WTC11 (cell line): ENCODE results near the gene PRR7.

ENCODE experiments used
- JAZF1 ChIP-seq: fragments of 250-450 bp; sonication (Bioruptor Pico); IDR thresholded peaks from 2 replicates; pipeline ENCODE4 v1.9.0; 2021; ENCODE audit warnings: moderate library complexity, mild to moderate bottlenecking, inconsistent platforms
- JUN ChIP-seq: sonication (generic); formaldehyde crosslinking; IDR thresholded peaks from 2 replicates; pipeline ENCODE4 v1.8.0; 2023; ENCODE audit warnings: mild to moderate bottlenecking, missing genetic modification reagents
- OVOL2 ChIP-seq: fragments of 250-450 bp; sonication (Bioruptor Pico); IDR thresholded peaks from 2 replicates; pipeline ENCODE4 v1.9.0; 2021; ENCODE audit warnings: mild to moderate bottlenecking, borderline replicate concordance
- ZNF263 ChIP-seq: sonication (generic); formaldehyde crosslinking; IDR thresholded peaks from 2 replicates; pipeline ENCODE4 v1.8.1; 2022; ENCODE audit warnings: low read depth, mild to moderate bottlenecking, moderate library complexity, missing genetic modification reagents
- TF ChIP-seq, protein P1 (sequence below): sonication (generic); formaldehyde crosslinking; conservative IDR thresholded peaks from 2 replicates; pipeline ENCODE4 v1.8.1; 2022; ENCODE audit warnings: mild to moderate bottlenecking, missing genetic modification reagents
- TF ChIP-seq, protein P2 (sequence below): fragments of 200-600 bp; IDR thresholded peaks from 2 replicates; pipeline ENCODE4 v1.8.0; 2022; ENCODE audit warnings: antibody characterized with exemption
- TF ChIP-seq, protein P3 (sequence below): sonication (generic); formaldehyde crosslinking; IDR thresholded peaks from 2 replicates; pipeline ENCODE4 v1.8.1; 2023; ENCODE audit warnings: mild to moderate bottlenecking, missing genetic modification reagents
- TF ChIP-seq, protein P4 (sequence below): sonication (generic); formaldehyde crosslinking; IDR thresholded peaks from 2 replicates; pipeline ENCODE4 v1.8.0; 2022; ENCODE audit warnings: mild to moderate bottlenecking, missing genetic modification reagents

DNA sequence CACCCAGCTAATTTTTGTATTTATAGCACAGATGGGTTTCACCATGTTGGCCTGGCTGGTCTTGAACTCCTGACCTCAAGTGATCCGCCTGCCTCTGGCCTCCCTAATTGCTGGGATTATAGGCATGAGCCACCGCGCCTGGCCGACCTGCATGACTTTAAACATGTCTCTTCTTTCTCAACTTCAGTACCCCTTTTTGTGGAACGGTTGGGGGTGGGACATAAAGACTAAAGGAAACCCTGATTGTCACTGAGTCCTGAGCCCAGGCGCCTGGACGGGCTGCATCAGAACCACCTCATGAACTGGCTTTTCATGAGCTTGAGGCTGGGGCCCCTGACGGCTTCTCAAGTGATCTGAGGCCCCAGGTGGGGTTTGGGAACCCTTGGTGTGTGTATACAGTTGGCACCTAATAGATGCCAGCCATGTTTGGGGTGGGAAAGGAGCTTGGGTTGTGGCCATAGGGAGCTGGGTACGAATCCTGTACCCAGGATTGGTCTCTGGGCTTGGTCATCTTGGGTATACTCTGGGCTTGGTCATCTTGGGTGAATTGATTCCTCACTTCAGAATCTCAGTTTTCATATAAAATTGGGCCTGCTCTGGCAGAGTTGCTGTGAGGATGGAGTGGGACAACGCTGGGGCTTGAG, 17.9 kb upstream of the PRR7 start:
- TF ChIP-seq JUN (CRISPR knock-in tag) (no peak), JAZF1 (CRISPR knock-in tag) (no peak), OVOL2 (CRISPR knock-in tag) (no peak), ZNF263 (CRISPR knock-in tag) (no peak)
- TF ChIP-seq, protein P1, sequence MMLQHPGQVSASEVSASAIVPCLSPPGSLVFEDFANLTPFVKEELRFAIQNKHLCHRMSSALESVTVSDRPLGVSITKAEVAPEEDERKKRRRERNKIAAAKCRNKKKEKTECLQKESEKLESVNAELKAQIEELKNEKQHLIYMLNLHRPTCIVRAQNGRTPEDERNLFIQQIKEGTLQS (CRISPR knock-in tag) = no peak
- TF ChIP-seq, protein P2, sequence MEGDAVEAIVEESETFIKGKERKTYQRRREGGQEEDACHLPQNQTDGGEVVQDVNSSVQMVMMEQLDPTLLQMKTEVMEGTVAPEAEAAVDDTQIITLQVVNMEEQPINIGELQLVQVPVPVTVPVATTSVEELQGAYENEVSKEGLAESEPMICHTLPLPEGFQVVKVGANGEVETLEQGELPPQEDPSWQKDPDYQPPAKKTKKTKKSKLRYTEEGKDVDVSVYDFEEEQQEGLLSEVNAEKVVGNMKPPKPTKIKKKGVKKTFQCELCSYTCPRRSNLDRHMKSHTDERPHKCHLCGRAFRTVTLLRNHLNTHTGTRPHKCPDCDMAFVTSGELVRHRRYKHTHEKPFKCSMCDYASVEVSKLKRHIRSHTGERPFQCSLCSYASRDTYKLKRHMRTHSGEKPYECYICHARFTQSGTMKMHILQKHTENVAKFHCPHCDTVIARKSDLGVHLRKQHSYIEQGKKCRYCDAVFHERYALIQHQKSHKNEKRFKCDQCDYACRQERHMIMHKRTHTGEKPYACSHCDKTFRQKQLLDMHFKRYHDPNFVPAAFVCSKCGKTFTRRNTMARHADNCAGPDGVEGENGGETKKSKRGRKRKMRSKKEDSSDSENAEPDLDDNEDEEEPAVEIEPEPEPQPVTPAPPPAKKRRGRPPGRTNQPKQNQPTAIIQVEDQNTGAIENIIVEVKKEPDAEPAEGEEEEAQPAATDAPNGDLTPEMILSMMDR = no peak
- TF ChIP-seq, protein P3, sequence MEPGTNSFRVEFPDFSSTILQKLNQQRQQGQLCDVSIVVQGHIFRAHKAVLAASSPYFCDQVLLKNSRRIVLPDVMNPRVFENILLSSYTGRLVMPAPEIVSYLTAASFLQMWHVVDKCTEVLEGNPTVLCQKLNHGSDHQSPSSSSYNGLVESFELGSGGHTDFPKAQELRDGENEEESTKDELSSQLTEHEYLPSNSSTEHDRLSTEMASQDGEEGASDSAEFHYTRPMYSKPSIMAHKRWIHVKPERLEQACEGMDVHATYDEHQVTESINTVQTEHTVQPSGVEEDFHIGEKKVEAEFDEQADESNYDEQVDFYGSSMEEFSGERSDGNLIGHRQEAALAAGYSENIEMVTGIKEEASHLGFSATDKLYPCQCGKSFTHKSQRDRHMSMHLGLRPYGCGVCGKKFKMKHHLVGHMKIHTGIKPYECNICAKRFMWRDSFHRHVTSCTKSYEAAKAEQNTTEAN (CRISPR knock-in tag) = no peak
- TF ChIP-seq, protein P4, sequence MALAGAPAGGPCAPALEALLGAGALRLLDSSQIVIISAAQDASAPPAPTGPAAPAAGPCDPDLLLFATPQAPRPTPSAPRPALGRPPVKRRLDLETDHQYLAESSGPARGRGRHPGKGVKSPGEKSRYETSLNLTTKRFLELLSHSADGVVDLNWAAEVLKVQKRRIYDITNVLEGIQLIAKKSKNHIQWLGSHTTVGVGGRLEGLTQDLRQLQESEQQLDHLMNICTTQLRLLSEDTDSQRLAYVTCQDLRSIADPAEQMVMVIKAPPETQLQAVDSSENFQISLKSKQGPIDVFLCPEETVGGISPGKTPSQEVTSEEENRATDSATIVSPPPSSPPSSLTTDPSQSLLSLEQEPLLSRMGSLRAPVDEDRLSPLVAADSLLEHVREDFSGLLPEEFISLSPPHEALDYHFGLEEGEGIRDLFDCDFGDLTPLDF = no peak
